GM10847 (cell line): ENCODE results near the gene MAB21L2.

Experiments
- POLR2A ChIP-seq: IDR thresholded peaks from 2 replicates; pipeline ENCODE4 v1.6.1; 2011; ENCODE audit not compliant: insufficient read length; ENCODE audit errors: extremely low read depth

MAB21L2 gene

GRCh38 chr4:150572704-150573504, 9.0 kb upstream of the MAB21L2 start:
- no peak for TF ChIP-seq POLR2A

- TF ChIP-seq POLR2A, result no peak
These were observed 8.4 kb upstream of the MAB21L2 start for GRCh38 chr4:150573534-150573933.

- TF ChIP-seq POLR2A, result no peak
These were observed 7.3 kb upstream of the MAB21L2 start for GRCh38 chr4:150574678-150575077.

GRCh38 chr4:150577796-150578195, 4.2 kb upstream of the MAB21L2 start:
- TF ChIP-seq POLR2A, result no peak

- TF ChIP-seq POLR2A, result no peak
These were observed 3.0 kb upstream of the MAB21L2 start for GRCh38 chr4:150578745-150579501.

- TF ChIP-seq POLR2A, result no peak
These were observed 2.3 kb upstream of the MAB21L2 start for GRCh38 chr4:150579551-150580234.

- TF ChIP-seq POLR2A, result no peak
These were observed 1.6 kb upstream of the MAB21L2 start for GRCh38 chr4:150580306-150580705.

- no peak for TF ChIP-seq POLR2A
These were observed 820 bp upstream of the MAB21L2 start for GRCh38 chr4:150581056-150581605.

- TF ChIP-seq POLR2A, result no peak
These were observed 305 bp upstream of the MAB21L2 start for GRCh38 chr4:150581641-150582051.

- TF ChIP-seq POLR2A, result no peak
These were observed 929 bp downstream of the MAB21L2 start for GRCh38 chr4:150582873-150583286.

- TF ChIP-seq POLR2A, result no peak
These were observed 1.5 kb downstream of the MAB21L2 start for GRCh38 chr4:150583287-150584110.

- TF ChIP-seq POLR2A, result no peak
These were observed 2.4 kb downstream of the MAB21L2 start for GRCh38 chr4:150584111-150584915.

- no peak for TF ChIP-seq POLR2A
These were observed 3.7 kb downstream of the MAB21L2 start for GRCh38 chr4:150585611-150586010.

- no peak for TF ChIP-seq POLR2A
These were observed 4.3 kb downstream of the MAB21L2 start for GRCh38 chr4:150586162-150586810.

GRCh38 chr4:150588316-150588715, 6.4 kb downstream of the MAB21L2 start:
- TF ChIP-seq POLR2A, result no peak
